ENCODE results near the gene LIPA. TPM values are rescaled to one million over a fixed set of nuclear protein-coding genes. Genes with fewer than 3 reads are reported as not detected.

Gene LIPA
- total RNA-seq, 2 donors from 2014 or later = 19.4 to 24.1 TPM

DNA sequence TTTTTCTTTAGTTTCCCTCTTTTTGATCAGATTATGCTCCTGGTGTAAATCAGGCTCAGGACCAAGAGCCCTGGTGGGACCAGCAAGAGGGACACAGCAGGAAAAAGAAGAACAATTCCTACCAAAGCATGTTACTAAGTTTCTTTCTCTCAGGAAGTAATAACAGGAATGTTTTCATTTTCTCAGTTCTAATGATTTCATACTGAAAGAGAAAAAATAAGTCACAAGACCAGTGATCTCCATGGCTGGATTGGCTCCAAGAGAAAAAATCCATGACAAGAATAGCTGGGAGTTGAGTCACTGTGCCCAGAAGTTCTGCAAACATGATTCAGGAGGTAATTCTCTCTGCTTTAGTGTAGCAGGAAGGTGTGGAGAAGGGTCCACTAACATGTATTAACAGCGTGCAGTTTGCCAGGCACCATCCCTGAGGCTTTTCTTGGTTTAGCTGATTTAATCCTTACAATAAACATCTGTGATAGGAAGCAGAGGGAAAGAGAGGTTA is 26.5 kb upstream of the LIPA start:
- H3K36me3 Mint-ChIP-seq = no peaks in the 10 kb centered on the region
- DNase-seq (ENCODE audit: low spot score in 2 of 2) = no peak

DNA sequence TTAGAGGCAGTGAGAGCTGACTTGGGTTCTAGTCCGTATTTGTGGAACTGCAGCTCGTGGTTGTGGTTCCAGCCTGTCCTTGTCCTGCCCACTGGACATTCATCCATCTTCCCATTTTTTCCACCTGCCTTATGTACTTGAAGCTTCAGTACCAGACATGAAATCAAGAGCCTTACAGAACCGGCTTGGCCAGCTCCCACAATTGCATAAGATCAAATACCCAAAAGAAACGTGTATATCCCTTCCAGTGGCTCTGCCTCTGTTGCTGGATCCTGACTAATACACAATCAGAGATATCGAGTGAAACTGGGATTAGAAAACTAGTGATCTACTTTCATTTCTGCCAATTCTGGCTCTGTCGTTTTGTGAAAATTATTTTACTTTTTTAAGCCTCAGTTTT is 23.8 kb upstream of the LIPA start:
- no peak overlapping the region for H3K27ac Mint-ChIP-seq
- H3K36me3 Mint-ChIP-seq = no peaks in the 10 kb centered on the region
- H3K9me3 Mint-ChIP-seq = no peaks in the 10 kb centered on the region
- ATAC-seq (no peak), DNase-seq (ENCODE audit: low spot score in 2 of 2) (no peak)

More for the DNA sequence above, 26.5 kb upstream of the LIPA start:
- ATAC-seq = no peak
- no peaks in the 10 kb centered on the region for H3K9me3 Mint-ChIP-seq
- no peak overlapping the region for H3K27ac Mint-ChIP-seq

- Mint-ChIP-seq H3K36me3 (no peaks in the 10 kb centered on the region), H3K27ac (no peak overlapping the region), H3K9me3 (no peaks in the 10 kb centered on the region)
- ATAC-seq (no peak), DNase-seq (ENCODE audit: low spot score in 2 of 2) (no peak)
Observed at GRCh38 chr10:89274928-89275327, 23.4 kb upstream of the LIPA start.

GRCh38 chr10:89273680-89274079 is 22.1 kb upstream of the LIPA start:
- no peak for DNase-seq (ENCODE audit: low spot score in 2 of 2)
- ATAC-seq = no peak
- Mint-ChIP-seq H3K27ac (no peak overlapping the region), H3K9me3 (no peaks in the 10 kb centered on the region), H3K36me3 (no peaks in the 10 kb centered on the region)

- Mint-ChIP-seq H3K36me3 (no peaks in the 10 kb centered on the region), H3K9me3 (no peaks in the 10 kb centered on the region), H3K27ac (no peak overlapping the region)
- DNase-seq (ENCODE audit: low spot score in 2 of 2) (no peak), ATAC-seq (no peak)
Observed at GRCh38 chr10:89271532-89271931, 20.0 kb upstream of the LIPA start.

GRCh38 chr10:89270153-89270483 is 18.5 kb upstream of the LIPA start:
- H3K36me3 Mint-ChIP-seq = no peaks in the 10 kb centered on the region
- no peaks in the 10 kb centered on the region for H3K9me3 Mint-ChIP-seq
- DNase-seq (ENCODE audit: low spot score in 2 of 2) = no peak
- no peak overlapping the region for H3K27ac Mint-ChIP-seq
- ATAC-seq = no peak

- ATAC-seq (no peak), DNase-seq (ENCODE audit: low spot score in 2 of 2) (no peak)
- no peaks in the 10 kb centered on the region for H3K9me3 Mint-ChIP-seq
- no peak overlapping the region for H3K27ac Mint-ChIP-seq
- H3K36me3 Mint-ChIP-seq = no peaks in the 10 kb centered on the region
Observed at GRCh38 chr10:89269433-89270152, 18.0 kb upstream of the LIPA start.

- H3K9me3 Mint-ChIP-seq = no peaks in the 10 kb centered on the region
- H3K27ac Mint-ChIP-seq = no peak overlapping the region
- no peaks in the 10 kb centered on the region for H3K36me3 Mint-ChIP-seq
- DNase-seq (ENCODE audit: low spot score in 2 of 2) (no peak), ATAC-seq (no peak)
Observed at GRCh38 chr10:89266721-89267453, 15.3 kb upstream of the LIPA start.

GRCh38 chr10:89263531-89263930 is 12.0 kb upstream of the LIPA start:
- Mint-ChIP-seq H3K27ac (no peak overlapping the region), H3K36me3 (no peaks in the 10 kb centered on the region), H3K9me3 (no peaks in the 10 kb centered on the region)
- DNase-seq (ENCODE audit: low spot score in 2 of 2) (no peak), ATAC-seq (no peak)

DNA sequence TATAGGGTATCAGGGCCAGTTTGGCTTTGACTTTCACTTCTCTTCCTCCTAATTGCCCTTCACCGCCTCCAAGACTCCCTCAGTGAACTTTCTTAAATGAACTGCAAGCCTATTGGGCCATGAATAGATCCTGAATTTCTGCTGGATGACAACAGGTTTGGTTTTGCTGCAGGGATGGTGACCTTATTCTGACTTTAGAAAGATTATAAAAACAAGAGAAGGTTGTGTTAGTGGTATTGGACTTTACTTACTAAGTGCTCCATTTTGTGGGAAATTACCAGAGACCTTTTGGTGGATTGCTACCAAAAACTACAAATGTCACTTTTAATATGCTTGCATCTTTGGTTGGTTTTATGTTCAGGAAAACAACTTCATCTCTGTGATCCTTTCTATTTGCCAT is 11.5 kb upstream of the LIPA start:
- DNase-seq (ENCODE audit: low spot score in 2 of 2) (no peak), ATAC-seq (no peak)
- Mint-ChIP-seq H3K36me3 (no peaks in the 10 kb centered on the region), H3K27ac (no peak overlapping the region), H3K9me3 (no peaks in the 10 kb centered on the region)

DNA sequence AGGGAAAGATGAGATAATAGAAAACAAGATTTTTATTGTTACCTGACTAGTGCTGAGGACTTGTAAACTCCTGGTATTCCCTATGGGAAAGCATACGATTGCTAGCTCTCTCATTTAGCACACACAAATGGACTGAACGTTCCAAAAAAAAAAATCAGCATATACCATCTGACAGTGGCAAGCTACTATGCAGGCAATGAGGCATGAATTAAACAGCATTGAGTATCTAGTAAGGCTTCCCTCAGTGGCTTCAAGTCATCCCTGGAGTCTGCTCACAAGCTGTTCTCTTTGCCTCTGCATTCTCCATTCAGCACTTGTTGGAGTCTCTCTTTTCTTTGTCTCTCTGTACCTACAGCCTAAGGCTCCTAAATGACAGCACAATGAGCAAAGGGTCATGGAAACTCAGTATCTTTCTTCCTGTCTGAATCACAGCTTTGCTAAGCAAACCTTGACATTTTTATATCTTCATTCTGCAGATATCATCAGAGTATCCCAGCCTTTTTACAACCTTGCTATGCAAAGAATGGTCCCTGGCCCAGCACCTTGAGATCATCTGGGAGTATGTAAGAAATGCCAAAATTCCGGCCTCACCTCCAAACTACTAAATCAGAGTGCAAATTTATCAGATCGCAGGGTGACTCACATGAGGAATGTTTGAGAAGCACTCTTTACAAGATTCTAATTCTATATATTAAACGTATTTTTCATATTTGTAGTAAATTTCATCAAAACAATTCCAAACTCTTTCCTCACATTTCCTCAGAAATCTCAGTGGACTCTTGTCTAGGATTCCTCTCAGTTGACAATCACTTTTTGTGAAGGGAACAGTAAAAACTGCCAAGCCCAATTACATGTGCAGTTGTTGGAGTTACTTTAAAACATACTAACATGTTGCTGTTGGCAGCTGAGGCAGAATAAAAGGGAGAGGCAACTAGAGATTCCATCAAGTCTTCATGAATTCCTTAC is 10.8 kb upstream of the LIPA start:
- ATAC-seq (no peak), DNase-seq (ENCODE audit: low spot score in 2 of 2) (no peak)
- Mint-ChIP-seq H3K36me3 (no peaks in the 10 kb centered on the region), H3K9me3 (no peaks in the 10 kb centered on the region), H3K27ac (no peak overlapping the region)

- Mint-ChIP-seq H3K36me3 (peaks cover 17 to 19% of the 10 kb centered on the region in 2 donors), H3K9me3 (peaks cover 13 to 18% of the 10 kb centered on the region in 2 donors), H3K27ac (no peak overlapping the region)
- ATAC-seq = no peak
- DNase-seq (ENCODE audit: low spot score in 2 of 2) = no peak
Observed at GRCh38 chr10:89258881-89259280, 7.3 kb upstream of the LIPA start.

- no peak for DNase-seq (ENCODE audit: low spot score in 2 of 2)
- H3K27ac Mint-ChIP-seq = no peak overlapping the region
- ATAC-seq = no peak
- peaks cover 17 to 32% of the 10 kb centered on the region in 2 donors for H3K36me3 Mint-ChIP-seq
- H3K9me3 Mint-ChIP-seq = peaks cover 16 to 23% of the 10 kb centered on the region in 2 donors
Observed at GRCh38 chr10:89257581-89257980, 6.0 kb upstream of the LIPA start.

- Mint-ChIP-seq H3K27ac (no peak overlapping the region), H3K36me3 (peaks cover 17 to 36% of the 10 kb centered on the region in 2 donors), H3K9me3 (peaks cover 16 to 23% of the 10 kb centered on the region in 2 donors)
- DNase-seq (ENCODE audit: low spot score in 2 of 2) (no peak), ATAC-seq (no peak)
Observed at GRCh38 chr10:89256962-89257361, 5.4 kb upstream of the LIPA start.

- no peak for DNase-seq (ENCODE audit: low spot score in 2 of 2)
- Mint-ChIP-seq H3K9me3 (peaks cover 16 to 23% of the 10 kb centered on the region in 2 donors), H3K27ac (no peak overlapping the region), H3K36me3 (peaks cover 17 to 36% of the 10 kb centered on the region in 2 donors)
- no peak for ATAC-seq
Observed at GRCh38 chr10:89256340-89256739, 4.8 kb upstream of the LIPA start.

- DNase-seq (ENCODE audit: low spot score in 2 of 2) (no peak), ATAC-seq (no peak)
- Mint-ChIP-seq H3K27ac (no peak overlapping the region), H3K36me3 (peaks cover 17 to 36% of the 10 kb centered on the region in 2 donors), H3K9me3 (peaks cover 16 to 23% of the 10 kb centered on the region in 2 donors)
Observed at GRCh38 chr10:89255793-89256192, 4.2 kb upstream of the LIPA start.
